Activated CD8-positive, alpha-beta memory T cell treated with anti-CD3 and anti-CD28 coated beads, Interleukin-2, amount 50 U/mL, for 1 hour (primary cell): Measurements from ENCODE around the gene MARCHF11.

Experiments used
- DNase-seq: peaks from one replicate; pipeline ENCODE4 v3.0.0-alpha.2; 2020; ENCODE audit errors: extremely low read depth

The MARCHF11 gene

DNA sequence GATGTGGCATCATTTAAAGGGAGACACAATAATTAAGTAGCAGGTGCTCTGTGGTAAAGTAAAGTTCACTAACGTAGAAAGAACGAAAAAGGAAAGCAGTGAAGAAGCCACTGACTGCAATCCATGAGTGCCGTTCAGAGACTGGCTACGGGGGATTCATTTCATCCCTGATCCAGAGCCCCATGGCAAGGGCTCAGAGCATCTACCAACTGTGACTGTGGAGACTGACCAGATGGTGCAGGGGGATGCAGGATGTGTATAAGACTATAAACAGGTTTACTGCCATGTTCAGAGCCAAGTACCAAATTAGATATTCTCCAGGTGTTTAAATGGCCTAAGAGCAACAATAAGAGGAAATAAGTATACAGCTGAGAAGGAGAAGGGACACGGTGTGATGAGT, 47.7 kb downstream of the MARCHF11 start:
- DNase-seq = no peak

- no peak for DNase-seq
Observed at GRCh38 chr5:16128944-16129343, 50.6 kb downstream of the MARCHF11 start.

- DNase-seq = no peak
Observed at GRCh38 chr5:16127865-16128544, 51.6 kb downstream of the MARCHF11 start.

GRCh38 chr5:16120579-16120978, 59.0 kb downstream of the MARCHF11 start:
- no peak for DNase-seq

DNA sequence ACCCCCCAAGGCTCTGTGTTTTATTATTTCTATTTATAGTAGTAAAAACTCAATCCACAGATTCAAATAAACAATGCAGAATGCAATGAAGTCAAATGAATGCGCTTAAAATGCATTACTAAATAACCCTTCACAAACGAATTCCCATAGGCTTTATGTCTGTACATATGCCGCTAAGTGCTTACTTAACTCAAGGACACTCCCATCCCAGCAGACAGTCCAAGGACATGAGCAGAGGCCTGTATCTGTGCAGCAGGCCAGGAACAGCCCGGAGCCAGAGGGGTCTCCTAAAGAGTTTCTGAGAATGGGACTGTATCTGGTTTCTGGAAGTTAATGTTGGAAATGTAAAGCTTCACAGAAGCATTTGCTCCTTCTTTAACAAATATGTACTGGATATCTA, 59.8 kb downstream of the MARCHF11 start:
- DNase-seq = no peak

GRCh38 chr5:16115140-16115539, 64.5 kb downstream of the MARCHF11 start:
- DNase-seq = no peak

GRCh38 chr5:16108418-16108817, 71.2 kb downstream of the MARCHF11 start:
- DNase-seq = no peak

DNA sequence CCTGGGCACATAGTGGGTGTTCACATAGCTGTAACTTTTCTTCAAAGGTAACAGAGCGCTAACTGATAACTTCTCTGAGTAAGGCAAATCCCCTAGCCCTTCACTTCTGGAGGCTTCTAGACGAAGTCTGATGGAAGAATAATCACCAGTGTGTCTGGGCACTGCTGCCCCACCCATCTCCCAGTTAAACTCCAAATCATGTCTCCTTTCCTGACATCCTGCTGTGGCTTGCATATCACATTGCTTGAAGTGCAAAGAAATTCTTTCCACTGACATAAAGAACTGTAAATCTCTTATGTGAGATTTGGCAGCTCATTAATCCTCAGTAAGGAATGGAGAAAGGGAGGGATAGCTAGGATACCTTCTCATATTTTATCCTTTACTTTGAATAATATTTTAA, 74.6 kb downstream of the MARCHF11 start:
- no peak for DNase-seq

- no peak for DNase-seq
Observed at GRCh38 chr5:16095612-16096011, 84.0 kb downstream of the MARCHF11 start.

DNA sequence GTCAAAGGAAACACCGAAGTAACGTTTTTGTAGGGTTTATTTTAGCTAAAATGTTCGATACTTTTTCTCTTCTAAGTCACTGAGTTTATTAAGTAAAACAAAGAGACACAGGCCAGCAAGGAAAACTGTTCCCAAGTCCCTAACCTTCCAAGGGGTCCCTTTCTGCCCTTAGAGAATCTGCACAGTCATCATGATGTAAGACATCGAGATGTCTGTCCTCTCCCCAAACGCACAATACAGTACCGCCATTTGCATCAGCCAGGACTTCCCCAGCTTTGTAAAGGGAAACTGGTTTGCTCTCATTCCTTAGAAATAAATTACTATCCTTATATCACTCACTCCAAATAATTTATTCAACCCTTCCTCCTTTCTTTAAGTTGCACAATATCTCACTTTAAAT, 89.3 kb downstream of the MARCHF11 start:
- DNase-seq = no peak

DNA sequence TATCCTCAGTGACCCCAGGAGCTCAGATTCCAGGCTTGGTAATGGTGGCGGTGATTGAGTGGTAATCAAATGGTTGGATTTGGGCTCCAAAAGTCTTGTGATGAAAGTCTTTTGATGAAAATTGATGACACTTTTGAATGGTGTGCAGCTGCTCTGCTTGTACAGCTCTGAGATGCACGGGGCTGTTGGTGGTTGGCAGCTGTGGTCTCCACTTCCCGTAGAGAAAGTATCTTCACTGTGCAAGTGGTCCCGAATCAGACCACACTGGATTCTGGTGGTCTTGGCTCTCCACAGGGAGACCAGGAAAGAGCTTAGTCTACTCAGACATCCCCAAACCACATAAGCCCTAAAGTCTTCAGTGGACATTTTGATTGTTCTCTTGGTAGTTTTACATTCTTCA, 96.6 kb downstream of the MARCHF11 start:
- DNase-seq = no peak

DNA sequence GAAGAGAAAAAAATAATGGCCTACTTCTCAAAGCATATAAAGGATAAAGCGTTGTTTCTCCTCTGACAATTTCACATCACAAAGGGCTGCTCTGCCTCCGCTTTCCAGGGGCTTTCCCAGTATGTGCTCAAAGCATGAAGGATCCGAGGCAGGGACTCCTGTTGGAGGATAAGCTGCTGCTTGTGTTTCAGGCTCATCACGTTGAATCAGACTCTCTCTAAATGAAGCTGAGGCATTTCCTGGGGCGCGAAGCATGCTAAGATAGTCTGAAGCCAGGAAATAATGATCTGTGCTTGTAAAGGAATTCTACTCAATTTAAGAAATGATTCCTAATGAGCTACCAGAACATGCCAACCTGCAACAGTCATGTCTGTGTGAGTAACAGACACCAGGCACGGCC, 97.5 kb downstream of the MARCHF11 start:
- DNase-seq = no peak

- no peak for DNase-seq
Observed at GRCh38 chr5:16081376-16081955, 98.1 kb downstream of the MARCHF11 start.

- DNase-seq = no peak
Observed at GRCh38 chr5:16076657-16077056, 102.9 kb downstream of the MARCHF11 start.

- DNase-seq = no peak
Observed at GRCh38 chr5:16074358-16074757, 105.2 kb downstream of the MARCHF11 start.

- no peak for DNase-seq
Observed at GRCh38 chr5:16072616-16073015, 107.0 kb downstream of the MARCHF11 start.

DNA sequence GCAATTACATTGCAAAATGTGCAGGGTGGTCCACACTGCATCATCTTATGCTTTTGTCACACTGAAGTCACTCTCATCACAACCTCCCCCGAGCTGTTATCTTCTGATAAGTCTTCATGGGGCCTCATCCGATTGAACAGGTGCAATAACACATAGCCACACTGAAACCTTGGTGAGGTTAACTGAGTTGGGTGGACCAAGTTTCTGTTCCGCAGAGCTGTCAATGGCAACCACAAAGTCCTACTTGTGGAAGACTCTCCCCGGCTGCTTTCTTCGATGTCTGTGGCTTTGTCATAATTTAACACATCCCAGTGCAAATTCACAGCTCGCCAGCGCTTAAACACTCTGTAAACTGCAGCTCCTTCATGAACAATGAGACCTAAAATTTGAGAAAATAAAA, 112.2 kb downstream of the MARCHF11 start:
- DNase-seq = no peak

DNA sequence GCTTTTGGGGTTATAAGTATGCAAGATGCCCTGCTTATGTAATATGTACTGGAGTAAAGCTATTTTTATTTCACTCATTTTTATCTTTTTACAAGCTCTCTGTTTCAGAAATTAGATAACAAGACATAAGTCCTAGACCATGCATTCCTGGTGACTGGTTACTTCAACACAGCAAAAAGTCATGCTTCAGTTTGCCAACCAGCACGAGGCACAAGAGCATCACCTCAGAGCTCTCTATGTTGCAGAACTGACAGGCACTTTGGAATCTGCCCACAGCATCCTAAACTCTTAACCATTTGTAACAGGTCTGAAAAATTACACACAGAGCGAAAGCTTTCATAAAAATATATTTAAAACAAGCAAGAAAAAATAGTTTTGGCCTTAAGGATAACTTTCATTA, 112.8 kb downstream of the MARCHF11 start:
- DNase-seq = no peak

GRCh38 chr5:16066320-16066719, 113.3 kb downstream of the MARCHF11 start:
- no peak for DNase-seq

DNA sequence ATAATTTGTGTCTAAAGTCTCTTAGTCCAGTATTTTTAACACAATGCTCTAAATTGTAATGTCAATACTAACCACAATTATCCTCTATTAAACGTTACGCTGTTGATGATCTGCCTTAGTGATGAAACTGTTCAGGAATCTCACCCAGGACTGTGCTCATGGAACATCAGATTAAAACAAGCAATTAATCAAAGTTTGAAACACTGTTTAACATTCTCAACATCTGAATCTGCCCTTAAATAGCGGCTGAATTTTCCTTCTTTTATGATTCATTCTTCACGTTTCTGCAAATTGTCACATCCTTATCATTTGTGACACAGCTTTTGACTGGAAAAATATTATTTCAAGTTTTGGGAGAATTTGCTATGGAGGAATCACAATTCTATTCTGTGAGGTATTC, 113.8 kb downstream of the MARCHF11 start:
- no peak for DNase-seq

- no peak for DNase-seq
Observed at GRCh38 chr5:16064135-16064893, 115.3 kb downstream of the MARCHF11 start.

DNA sequence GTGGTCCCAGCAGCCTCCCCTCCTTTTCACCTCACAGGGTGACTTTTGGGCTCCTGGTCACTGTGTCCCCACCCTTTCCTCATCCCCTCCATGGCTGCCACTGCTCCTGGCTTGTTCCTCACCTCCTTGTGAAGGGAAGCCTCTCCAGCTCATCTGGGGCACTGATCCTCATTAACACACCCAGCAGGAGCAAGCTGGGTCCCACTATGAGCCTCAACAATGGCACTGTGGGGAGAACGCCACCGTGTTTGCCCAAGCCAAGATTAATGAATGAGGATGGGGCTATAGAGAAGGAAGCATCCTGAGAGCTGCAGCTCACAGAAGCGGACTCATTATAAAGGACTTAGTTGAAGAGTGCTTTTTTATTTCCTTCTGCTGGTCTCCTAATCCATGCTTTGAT, 118.4 kb downstream of the MARCHF11 start:
- DNase-seq = no peak

DNA sequence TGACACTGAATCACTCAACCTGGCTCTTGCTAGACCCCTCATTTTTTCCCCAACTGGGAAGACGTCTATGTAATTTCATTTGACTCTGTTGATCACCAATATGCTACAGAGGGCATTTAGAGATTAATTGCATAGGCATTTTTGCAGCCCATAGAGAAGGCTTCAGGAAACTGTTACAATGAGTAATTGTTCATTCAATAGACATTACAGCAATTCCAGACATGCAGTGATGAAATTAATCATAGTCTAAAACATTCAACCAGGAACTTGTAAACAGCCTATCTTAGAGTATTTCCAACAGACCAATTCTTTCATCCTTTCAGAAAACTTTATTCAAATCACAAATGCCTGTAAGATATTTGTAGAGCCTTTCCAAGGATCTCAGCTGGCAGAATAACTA, 122.3 kb downstream of the MARCHF11 start:
- no peak for DNase-seq
